Keratinocyte (primary cell): ENCODE data around the gene POU6F2. TPM values are rescaled to one million over a fixed set of nuclear protein-coding genes. Genes with fewer than 3 reads are reported as not detected.

Experiments
- DNase-seq: peaks from one replicate; pipeline ENCODE4 v3.0.0-alpha.2; 2011; ENCODE audit warnings: low read depth, missing footprints, low spot score
- FAIRE-seq: peaks from 2 replicates; lab custom pipeline; 2011; peaks lifted over from hg19 to GRCh38; lab: Jason Lieb, UNC
- H2AFZ ChIP-seq: 2 replicates; pipeline ENCODE4 v1.6.0; 2012; ENCODE audit warnings: low read length, control low read depth, inconsistent platforms; ENCODE audit not compliant: control insufficient read depth
- H3K27ac ChIP-seq: 2 replicates; pipeline ENCODE4 v1.5.1; 2011; ENCODE audit warnings: low read length; ENCODE audit not compliant: control insufficient read depth, insufficient read depth
- H3K27me3 ChIP-seq: 3 replicates; pipeline ENCODE4 v1.6.0; 2011; ENCODE audit warnings: low read length; ENCODE audit not compliant: control insufficient read depth, insufficient read depth; ENCODE audit errors: extremely low read depth
- H3K36me3 ChIP-seq, 2 experiments: 2 replicates in 1 of 2; 3 replicates in 1 of 2; pipeline ENCODE4 v1.5.1; 2011; ENCODE audit warnings: low read length in 2 of 2, mild to moderate bottlenecking in 1 of 2; ENCODE audit not compliant: control insufficient read depth in 2 of 2, insufficient read depth in 2 of 2; ENCODE audit errors: extremely low read depth in 1 of 2
- H3K4me1 ChIP-seq: 3 replicates; pipeline ENCODE4 v1.5.1; 2011; ENCODE audit warnings: low read length; ENCODE audit not compliant: control insufficient read depth, insufficient read depth; ENCODE audit errors: extremely low read depth
- H3K4me2 ChIP-seq: 3 replicates; pipeline ENCODE4 v1.6.0; 2011; ENCODE audit warnings: low read depth, low read length; ENCODE audit not compliant: control insufficient read depth, insufficient read depth; ENCODE audit errors: extremely low read depth
- H3K4me3 ChIP-seq, 3 experiments: fragments of 200-600 bp in 1 of 3; sonication (generic) in 1 of 3; 2 replicates in 2 of 3; 3 replicates in 1 of 3; pipeline ENCODE4 v1.5.1; 2011 to 2016; ENCODE audit warnings: low read length in 3 of 3, mild to moderate bottlenecking in 3 of 3, control low read depth in 2 of 3, inconsistent platforms in 1 of 3, low read depth in 1 of 3, mixed read lengths in 1 of 3, mixed run types in 1 of 3, moderate library complexity in 1 of 3; ENCODE audit not compliant: control insufficient read depth in 2 of 3, insufficient read depth in 2 of 3; ENCODE audit errors: extremely low read depth in 1 of 3
- H3K79me2 ChIP-seq: 2 replicates; pipeline ENCODE4 v1.6.0; 2012; ENCODE audit warnings: low read length; ENCODE audit not compliant: control insufficient read depth, insufficient read depth
- H3K9ac ChIP-seq: 3 replicates; pipeline ENCODE4 v1.6.0; 2011; ENCODE audit warnings: low read length; ENCODE audit not compliant: control insufficient read depth, insufficient read depth; ENCODE audit errors: extremely low read depth
- H3K9me1 ChIP-seq: 3 replicates; pipeline ENCODE4 v1.6.0; 2011; ENCODE audit warnings: low read length; ENCODE audit not compliant: control insufficient read depth, insufficient read depth; ENCODE audit errors: extremely low read depth
- H3K9me3 ChIP-seq: 2 replicates; pipeline ENCODE4 v1.5.1; 2012; ENCODE audit warnings: low read depth, low read length; ENCODE audit not compliant: control insufficient read depth
- H4K20me1 ChIP-seq: 3 replicates; pipeline ENCODE4 v1.6.0; 2011; ENCODE audit warnings: low read length; ENCODE audit not compliant: control insufficient read depth, insufficient read depth; ENCODE audit errors: extremely low read depth
- CTCF ChIP-seq, 3 experiments: IDR thresholded peaks in 1 of 3; conservative IDR thresholded peaks in 1 of 3; optimal IDR thresholded peaks in 1 of 3; 2 replicates in 2 of 3; 3 replicates in 1 of 3; pipeline versions ENCODE3 to v1.5.1; 2011; ENCODE audit warnings: low read length in 3 of 3, mild to moderate bottlenecking in 3 of 3, moderate library complexity in 2 of 3, control low read depth in 1 of 3, inconsistent platforms in 1 of 3; ENCODE audit not compliant: insufficient read depth in 2 of 3; ENCODE audit errors: extremely low read depth in 1 of 3
- EZH2 ChIP-seq: IDR thresholded peaks from one replicate; pipeline ENCODE4 v1.6.1; 2012; ENCODE audit warnings: inconsistent platforms, mild to moderate bottlenecking, low read length, moderate library complexity
- dilution Hi-C: fragments of 300-500 bp; cut with MboI; formaldehyde crosslinking; loops from one replicate; pipeline ENCODE4 v1.7.0; 2020; ENCODE audit warnings: low sequenced_read_pairs; ENCODE audit not compliant: extremely low pct_ligation_motif_present
- polyA plus RNA-seq, 5 experiments: library from polyadenylated mRNA; depleted of rRNA in 3 of 5; stranded (reverse) in 3 of 5; stranded (forward) in 1 of 5; unstranded in 1 of 5; fragments of >200 nt; gene quantifications; 1 replicate in 1 of 5; 2 replicates in 3 of 5; 3 replicates in 1 of 5; pipeline versions ENCODE4 v1.2.1 to v1.2.3, GENCODE V29; 2011 to 2012; ENCODE audit warnings: missing spikeins in 2 of 5, low read depth in 1 of 5, low replicate concordance in 1 of 5

POU6F2 gene
- polyA plus RNA-seq, 1 donor (not counting 4 experiments of a cell fraction or from before 2014, with no cell fraction given), result not detected

- Histone ChIP-seq H3K36me3 (no peaks in the 10 kb centered on the region), H3K4me1 (no peaks in the 10 kb centered on the region), H3K9me3 (no peaks in the 10 kb centered on the region), H3K27ac (no peak overlapping the region), H4K20me1 (no peaks in the 10 kb centered on the region), H3K9me1 (no peaks in the 10 kb centered on the region), H3K4me2 (no peak overlapping the region), H3K9ac (no peak overlapping the region), H3K27me3 (no peaks in the 10 kb centered on the region), H2AFZ (no peak overlapping the region), H3K4me3 (no peak overlapping the region), H3K79me2 (no peaks in the 10 kb centered on the region)
- no peak for TF ChIP-seq CTCF (optimal IDR thresholded peaks at IDR 0.05 in 1 of 3, IDR thresholded peaks at IDR 0.05 in 1 of 3, conservative IDR thresholded peaks at IDR 0.05 in 1 of 3; ENCODE audit: extremely low read depth in 1 of 3, insufficient read depth in 2 of 3, low read length in 3 of 3)
- FAIRE-seq (no peak), DNase-seq (no peak)
- dilution Hi-C loops, result no loop called here
Observed at GRCh38 chr7:39293056-39293823, 315.5 kb downstream of the POU6F2 start.

- H4K20me1 ChIP-seq, result no peaks in the 10 kb centered on the region
- no peaks in the 10 kb centered on the region for H3K9me3 ChIP-seq
- no peak overlapping the region for H2AFZ ChIP-seq
- H3K9ac ChIP-seq, result no peak overlapping the region
- no peak overlapping the region for H3K4me3 ChIP-seq
- no peaks in the 10 kb centered on the region for H3K79me2 ChIP-seq
- H3K27ac ChIP-seq, result no peak overlapping the region
- dilution Hi-C loops, result no loop called here
- H3K36me3 ChIP-seq, result no peaks in the 10 kb centered on the region
- no peak overlapping the region for H3K4me2 ChIP-seq
- TF ChIP-seq CTCF (optimal IDR thresholded peaks at IDR 0.05 in 1 of 3, IDR thresholded peaks at IDR 0.05 in 1 of 3, conservative IDR thresholded peaks at IDR 0.05 in 1 of 3; ENCODE audit: extremely low read depth in 1 of 3, insufficient read depth in 2 of 3, low read length in 3 of 3) (no peak), EZH2 (no peak)
- no peaks in the 10 kb centered on the region for H3K9me1 ChIP-seq
- DNase-seq (no peak), FAIRE-seq (no peak)
- no peaks in the 10 kb centered on the region for H3K4me1 ChIP-seq
- H3K27me3 ChIP-seq, result no peaks in the 10 kb centered on the region
Observed at GRCh38 chr7:39294022-39294421, 316.3 kb downstream of the POU6F2 start.
